ENCODE measurements around the gene UBXN2A.
"Not testable (repeated sequence)": the region's sequence is repeated elsewhere in the genome, so short reads cannot be mapped to it uniquely, and the experiment has no call there.

The UBXN2A gene

DNA sequence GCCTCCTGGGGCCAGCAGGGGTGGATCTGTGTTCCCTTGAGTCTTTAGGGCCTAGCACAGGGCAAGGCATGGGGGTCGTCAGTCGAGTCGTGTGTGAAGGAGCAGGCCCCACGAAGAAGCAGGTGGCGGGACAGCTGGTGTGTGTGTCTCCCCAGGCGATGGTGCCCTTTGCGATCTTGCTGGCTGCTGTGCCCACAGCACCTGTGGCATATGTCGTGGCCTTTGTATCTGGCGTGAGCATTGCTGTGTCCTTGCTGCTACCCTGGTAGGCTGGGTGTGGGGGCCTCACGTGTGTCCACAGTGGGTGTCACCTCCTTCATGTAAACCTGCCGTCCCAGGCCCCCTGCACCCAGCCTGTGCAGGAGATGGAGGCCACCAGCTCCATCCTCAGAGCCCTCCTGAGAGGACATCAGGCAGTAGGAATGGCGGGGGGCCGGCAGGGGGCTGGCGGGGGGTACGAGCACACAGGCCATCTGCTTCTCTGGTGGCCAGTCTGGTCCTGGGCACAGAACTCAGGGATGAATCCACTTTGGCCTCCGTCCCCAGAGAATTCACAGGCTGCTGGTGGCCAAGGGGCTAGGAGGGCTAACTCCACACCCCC is 82.8 kb downstream of the UBXN2A start:
- Histone ChIP-seq H3K9me3 (ENCODE audit: control insufficient read depth, low read length) (no peaks in the 10 kb centered on the region), H3K27ac (ENCODE audit: low read depth, low read length, severe bottlenecking) (no peak overlapping the region), H3K4me3 (ENCODE audit: extremely low read depth, insufficient read depth, low read length, poor library complexity, severe bottlenecking) (no peak overlapping the region), H3K36me3 (ENCODE audit: control insufficient read depth, insufficient read depth, low read length) (peaks cover 34% of the 10 kb centered on the region), H3K4me1 (ENCODE audit: control insufficient read depth, insufficient read depth, low read length, poor library complexity, severe bottlenecking) (peaks cover 1% of the 10 kb centered on the region)
- 82 to 90% methylated on average over 13 to 14 of the region's 16 CpGs for WGBS, 2 experiments (ENCODE audit: insufficient coverage in 2 of 2)

DNA sequence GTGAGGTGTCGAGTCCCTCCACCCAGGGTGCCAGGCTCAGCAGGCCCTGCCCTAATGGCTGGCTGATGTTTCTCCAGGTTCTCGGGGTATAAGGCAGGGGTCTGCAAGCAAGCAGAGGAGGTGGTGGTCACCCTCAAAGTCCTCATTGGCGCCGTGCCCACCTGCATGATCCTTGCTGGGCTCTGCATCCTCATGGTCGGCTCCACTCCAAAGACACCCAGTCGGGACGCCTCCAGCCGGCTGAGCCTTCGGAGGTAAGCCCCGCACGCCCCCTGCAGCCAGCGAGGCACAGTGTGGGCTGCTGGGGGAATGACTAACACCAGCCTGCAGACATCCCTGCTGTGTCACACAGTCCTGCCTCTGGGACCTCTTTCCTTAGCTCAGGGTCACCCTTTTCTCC is 83.8 kb downstream of the UBXN2A start:
- H3K36me3 ChIP-seq (ENCODE audit: control insufficient read depth, insufficient read depth, low read length): peaks cover 39% of the 10 kb centered on the region
- H3K4me1 ChIP-seq (ENCODE audit: control insufficient read depth, insufficient read depth, low read length, poor library complexity, severe bottlenecking): no peaks in the 10 kb centered on the region
- 87% methylated on average over 11 to 12 of the region's 12 CpGs for WGBS, 2 experiments (ENCODE audit: insufficient coverage in 2 of 2)
- H3K9me3 ChIP-seq (ENCODE audit: control insufficient read depth, low read length): no peaks in the 10 kb centered on the region
- no peak overlapping the region for H3K27ac ChIP-seq (ENCODE audit: low read depth, low read length, severe bottlenecking)
- no peak overlapping the region for H3K4me3 ChIP-seq (ENCODE audit: extremely low read depth, insufficient read depth, low read length, poor library complexity, severe bottlenecking)

DNA sequence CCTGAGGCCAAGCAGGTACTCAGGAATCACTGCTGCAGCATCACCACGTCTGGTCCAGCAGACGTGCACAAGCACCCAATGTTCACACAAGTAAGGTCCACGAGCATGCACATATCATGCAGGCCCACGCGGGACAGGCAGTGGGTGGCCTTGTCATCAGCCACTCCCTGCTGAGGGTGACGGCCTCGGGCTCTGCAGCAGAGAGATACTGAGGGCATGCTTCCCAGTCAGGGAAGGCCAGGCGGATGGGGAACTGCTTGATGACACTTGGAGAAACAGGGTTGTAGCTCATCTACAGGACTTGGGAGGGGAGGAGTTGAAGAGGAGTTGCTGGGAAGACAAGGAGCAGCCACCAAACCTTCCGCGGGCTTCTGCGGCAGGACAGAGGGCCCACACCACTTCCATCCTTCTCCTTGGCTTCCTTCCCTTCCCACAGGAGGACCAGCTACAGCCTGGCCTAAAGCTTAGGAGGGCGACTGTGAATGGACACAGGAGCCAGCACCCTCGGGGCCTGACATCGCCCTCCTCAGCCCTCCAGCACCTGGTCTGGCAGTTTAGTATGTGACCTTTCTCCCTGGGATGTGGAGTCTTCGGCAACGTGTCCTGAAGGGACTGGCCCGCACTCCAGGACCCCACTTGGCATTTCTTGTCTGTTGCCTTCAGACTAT is 84.9 kb downstream of the UBXN2A start:
- 93 to 97% methylated on average over 13 to 16 of the region's 17 CpGs for WGBS, 2 experiments (ENCODE audit: insufficient coverage in 2 of 2)
- no peaks in the 10 kb centered on the region for H3K9me3 ChIP-seq (ENCODE audit: control insufficient read depth, low read length)
- H3K36me3 ChIP-seq (ENCODE audit: control insufficient read depth, insufficient read depth, low read length): peaks cover 50% of the 10 kb centered on the region
- no peaks in the 10 kb centered on the region for H3K4me1 ChIP-seq (ENCODE audit: control insufficient read depth, insufficient read depth, low read length, poor library complexity, severe bottlenecking)
- H3K4me3 ChIP-seq (ENCODE audit: extremely low read depth, insufficient read depth, low read length, poor library complexity, severe bottlenecking): no peak overlapping the region
- no peak overlapping the region for H3K27ac ChIP-seq (ENCODE audit: low read depth, low read length, severe bottlenecking)

DNA sequence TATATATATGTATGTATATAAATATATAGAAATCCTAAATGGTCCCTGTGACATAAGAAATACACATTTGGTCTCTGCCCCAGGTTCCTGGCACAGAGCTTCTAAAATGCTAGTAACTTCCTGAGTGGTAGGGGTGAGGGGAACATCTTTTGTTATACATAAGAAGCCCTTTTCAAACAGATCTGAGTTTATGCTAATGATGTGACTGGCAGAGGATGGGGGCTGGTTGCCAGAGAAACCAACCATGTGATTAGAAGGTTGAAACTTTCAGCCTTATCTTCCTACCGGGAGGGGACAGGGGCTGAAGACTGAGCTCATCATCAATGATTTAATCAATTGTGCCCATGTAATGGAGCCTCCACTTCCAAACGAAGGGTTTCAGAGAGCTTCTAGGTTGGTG is 86.0 kb downstream of the UBXN2A start:
- Histone ChIP-seq H3K27ac (ENCODE audit: low read depth, low read length, severe bottlenecking) (no peak overlapping the region), H3K9me3 (ENCODE audit: control insufficient read depth, low read length) (no peaks in the 10 kb centered on the region), H3K4me3 (ENCODE audit: extremely low read depth, insufficient read depth, low read length, poor library complexity, severe bottlenecking) (no peak overlapping the region), H3K36me3 (ENCODE audit: control insufficient read depth, insufficient read depth, low read length) (peaks cover 59% of the 10 kb centered on the region), H3K4me1 (ENCODE audit: control insufficient read depth, insufficient read depth, low read length, poor library complexity, severe bottlenecking) (no peaks in the 10 kb centered on the region)
- WGBS, 2 experiments (ENCODE audit: insufficient coverage in 2 of 2): 26 to 60% methylated on average over 1 to 2 of the region's 2 CpGs

DNA sequence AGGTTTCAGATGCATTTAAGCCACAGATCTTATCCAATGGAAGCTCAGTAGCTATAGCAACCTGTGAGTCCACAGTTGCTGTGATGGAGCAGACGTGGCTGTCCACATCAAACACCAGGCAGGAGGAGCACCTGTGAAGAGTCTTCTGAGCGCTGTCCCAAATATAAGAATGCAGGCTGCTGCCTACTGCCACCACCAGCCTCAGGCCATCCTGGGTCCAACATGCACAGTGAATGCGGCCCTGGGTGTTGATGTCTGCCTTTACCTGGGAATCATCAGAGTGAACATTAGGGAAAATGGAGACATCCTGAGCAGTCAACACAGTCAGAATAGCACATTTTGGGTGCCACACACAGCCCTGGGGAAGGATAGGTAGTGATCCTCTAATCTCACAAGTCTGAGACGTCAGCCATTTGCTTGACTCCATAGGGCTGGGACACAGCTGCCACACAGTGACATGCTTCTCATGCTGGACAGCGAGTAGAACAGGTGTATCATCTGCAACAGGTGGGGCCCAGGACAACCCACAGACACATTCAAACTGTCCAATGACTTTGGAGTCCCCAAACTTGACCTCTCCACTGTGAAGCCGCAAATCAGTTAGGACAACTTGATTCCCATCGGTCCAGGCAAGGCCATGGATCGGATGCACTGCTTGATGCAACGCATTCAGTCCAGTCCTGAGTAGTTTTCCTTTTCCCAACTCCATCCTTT is 98.7 kb downstream of the UBXN2A start:
- H3K27ac ChIP-seq (ENCODE audit: low read depth, low read length, severe bottlenecking): no peak overlapping the region
- no peaks in the 10 kb centered on the region for H3K4me1 ChIP-seq (ENCODE audit: control insufficient read depth, insufficient read depth, low read length, poor library complexity, severe bottlenecking)
- no peaks in the 10 kb centered on the region for H3K9me3 ChIP-seq (ENCODE audit: control insufficient read depth, low read length)
- peaks cover 43% of the 10 kb centered on the region for H3K36me3 ChIP-seq (ENCODE audit: control insufficient read depth, insufficient read depth, low read length)
- WGBS, 2 experiments (ENCODE audit: insufficient coverage in 2 of 2): 95% methylated on average over 7 to 9 of the region's 9 CpGs
- H3K4me3 ChIP-seq (ENCODE audit: extremely low read depth, insufficient read depth, low read length, poor library complexity, severe bottlenecking): no peak overlapping the region

DNA sequence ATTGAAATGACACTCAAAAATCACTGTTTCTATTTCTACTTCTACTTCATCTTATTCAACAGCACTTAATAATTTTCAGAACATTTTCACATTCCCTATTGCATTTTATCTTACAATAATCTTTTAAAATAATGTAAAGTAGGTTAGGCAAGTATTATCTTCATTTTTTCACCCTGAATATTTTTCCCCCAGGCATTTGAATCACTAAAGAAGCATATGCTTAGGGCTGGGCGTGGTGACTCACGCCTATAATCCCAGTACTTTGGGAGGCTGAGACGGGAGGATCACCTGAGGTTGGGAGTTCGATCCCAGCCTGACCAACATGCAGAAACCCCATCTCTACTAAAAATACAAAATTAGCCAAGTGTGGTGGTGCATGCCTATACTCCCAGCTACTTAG is 100.2 kb downstream of the UBXN2A start:
- no peak overlapping the region for H3K4me3 ChIP-seq (ENCODE audit: extremely low read depth, insufficient read depth, low read length, poor library complexity, severe bottlenecking)
- peaks cover 35% of the 10 kb centered on the region for H3K36me3 ChIP-seq (ENCODE audit: control insufficient read depth, insufficient read depth, low read length)
- no peak overlapping the region for H3K27ac ChIP-seq (ENCODE audit: low read depth, low read length, severe bottlenecking)
- 100% methylated on average over 4 of the region's 4 CpGs; no CpG with 5 or more reads in 1 of the 2 experiments for WGBS, 2 experiments (ENCODE audit: insufficient coverage in 2 of 2)
- H3K4me1 ChIP-seq (ENCODE audit: control insufficient read depth, insufficient read depth, low read length, poor library complexity, severe bottlenecking): no peaks in the 10 kb centered on the region
- no peaks in the 10 kb centered on the region for H3K9me3 ChIP-seq (ENCODE audit: control insufficient read depth, low read length)

DNA sequence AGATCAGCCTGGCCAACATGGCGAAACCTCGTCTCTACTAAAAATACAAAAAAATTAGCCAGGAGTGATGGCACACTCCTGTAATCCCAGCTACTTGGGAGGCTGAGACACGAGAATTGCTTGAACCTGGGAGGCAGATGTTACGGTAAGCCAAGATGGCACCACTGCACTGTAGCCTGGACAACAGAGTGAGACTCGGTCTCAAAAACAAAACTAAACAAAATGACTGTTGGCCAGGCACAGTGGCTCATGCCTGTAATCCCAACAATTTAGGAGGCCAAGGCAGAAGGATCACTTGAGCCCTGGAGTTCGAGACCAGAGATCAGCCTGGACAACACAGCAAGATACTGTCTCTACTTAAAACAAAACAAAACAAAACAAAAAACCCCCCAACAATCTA is 102.9 kb downstream of the UBXN2A start:
- WGBS, 2 experiments (ENCODE audit: insufficient coverage in 2 of 2): 90 to 99% methylated on average over 6 of the region's 6 CpGs
- H3K9me3 ChIP-seq (ENCODE audit: control insufficient read depth, low read length); H3K4me3 ChIP-seq (ENCODE audit: extremely low read depth, insufficient read depth, low read length, poor library complexity, severe bottlenecking); H3K27ac ChIP-seq (ENCODE audit: low read depth, low read length, severe bottlenecking); H3K4me1 ChIP-seq (ENCODE audit: control insufficient read depth, insufficient read depth, low read length, poor library complexity, severe bottlenecking): not testable (repeated sequence)
- peaks cover 16% of the 10 kb centered on the region for H3K36me3 ChIP-seq (ENCODE audit: control insufficient read depth, insufficient read depth, low read length)

DNA sequence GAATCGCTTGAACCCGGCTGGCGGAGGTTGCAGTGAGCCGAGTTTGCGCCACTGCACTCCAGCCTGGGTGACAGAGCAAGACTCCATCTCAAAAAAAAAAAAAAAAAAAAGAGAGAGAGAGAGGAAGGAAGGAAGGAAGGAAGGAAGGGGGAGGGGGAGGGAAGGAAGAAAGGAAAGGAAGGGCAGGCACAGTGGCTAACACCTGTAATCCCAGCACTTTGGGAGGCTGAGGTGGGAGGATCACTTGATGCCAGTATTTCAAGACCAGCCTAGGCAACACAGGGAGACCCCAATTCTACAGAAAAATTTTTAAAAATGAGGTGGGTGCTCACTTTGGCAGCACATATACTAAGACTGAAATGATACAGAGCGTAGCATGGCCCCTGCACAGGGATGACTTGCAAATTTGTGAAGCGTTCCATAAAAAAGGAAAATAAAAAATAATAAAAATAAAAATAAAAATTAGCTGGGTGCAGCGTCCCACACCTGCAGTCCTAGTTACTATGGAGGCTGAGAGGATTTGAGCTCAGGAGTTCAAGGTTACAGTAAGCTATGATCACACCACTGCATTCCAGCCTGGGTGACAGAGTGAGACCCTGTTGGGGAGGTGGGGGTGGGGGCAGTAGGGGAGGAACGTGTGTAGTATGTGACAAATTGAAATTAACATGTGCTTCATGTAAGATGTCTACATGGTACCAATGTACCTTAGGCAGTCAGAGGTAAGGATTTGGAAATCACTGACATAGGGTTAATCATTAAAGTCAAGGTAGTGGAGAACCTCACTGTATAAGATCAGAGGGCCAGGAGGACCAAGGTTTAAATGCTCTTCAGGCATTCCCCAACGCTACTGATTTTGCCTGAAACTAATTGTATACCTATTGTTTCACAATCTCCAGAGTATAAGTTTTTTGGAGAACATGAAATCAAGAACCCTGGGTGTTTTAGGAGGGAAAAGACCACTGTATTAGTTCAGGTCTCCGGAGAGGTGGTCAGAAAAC is 105.5 kb downstream of the UBXN2A start:
- Histone ChIP-seq H3K36me3 (ENCODE audit: control insufficient read depth, insufficient read depth, low read length) (no peaks in the 10 kb centered on the region), H3K9me3 (ENCODE audit: control insufficient read depth, low read length) (no peaks in the 10 kb centered on the region), H3K27ac (ENCODE audit: low read depth, low read length, severe bottlenecking) (no peak overlapping the region), H3K4me3 (ENCODE audit: extremely low read depth, insufficient read depth, low read length, poor library complexity, severe bottlenecking) (peak overlapping the region; percentile 74), H3K4me1 (ENCODE audit: control insufficient read depth, insufficient read depth, low read length, poor library complexity, severe bottlenecking) (peaks cover 9% of the 10 kb centered on the region)
- WGBS, 2 experiments (ENCODE audit: insufficient coverage in 2 of 2): 58 to 75% methylated on average over 2 of the region's 11 CpGs

DNA sequence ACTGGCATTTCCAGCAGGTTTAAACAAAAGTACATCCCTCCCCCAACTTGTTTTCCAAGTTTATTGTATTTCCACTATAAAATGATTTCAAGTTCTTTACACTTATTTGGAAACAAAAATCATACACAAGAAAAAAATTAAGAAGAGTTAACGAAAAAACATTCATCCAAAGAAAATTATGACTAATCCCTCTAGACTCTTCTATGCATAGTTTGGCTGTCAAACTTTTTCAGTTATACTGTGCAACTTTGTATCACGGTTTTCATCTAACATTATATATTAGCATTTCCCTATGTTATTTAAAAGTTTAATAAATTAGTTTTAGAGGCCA is 106.3 kb downstream of the UBXN2A start:
- no peaks in the 10 kb centered on the region for H3K9me3 ChIP-seq (ENCODE audit: control insufficient read depth, low read length)
- peak overlapping the region; percentile 68 for H3K27ac ChIP-seq (ENCODE audit: low read depth, low read length, severe bottlenecking)
- 0% methylated on average over 1 of the region's 2 CpGs; no CpG with 5 or more reads in 1 of the 2 experiments for WGBS, 2 experiments (ENCODE audit: insufficient coverage in 2 of 2)
- H3K4me1 ChIP-seq (ENCODE audit: control insufficient read depth, insufficient read depth, low read length, poor library complexity, severe bottlenecking): peaks cover 9% of the 10 kb centered on the region
- H3K36me3 ChIP-seq (ENCODE audit: control insufficient read depth, insufficient read depth, low read length): no peaks in the 10 kb centered on the region
- H3K4me3 ChIP-seq (ENCODE audit: extremely low read depth, insufficient read depth, low read length, poor library complexity, severe bottlenecking): peak overlapping the region; percentile 74

DNA sequence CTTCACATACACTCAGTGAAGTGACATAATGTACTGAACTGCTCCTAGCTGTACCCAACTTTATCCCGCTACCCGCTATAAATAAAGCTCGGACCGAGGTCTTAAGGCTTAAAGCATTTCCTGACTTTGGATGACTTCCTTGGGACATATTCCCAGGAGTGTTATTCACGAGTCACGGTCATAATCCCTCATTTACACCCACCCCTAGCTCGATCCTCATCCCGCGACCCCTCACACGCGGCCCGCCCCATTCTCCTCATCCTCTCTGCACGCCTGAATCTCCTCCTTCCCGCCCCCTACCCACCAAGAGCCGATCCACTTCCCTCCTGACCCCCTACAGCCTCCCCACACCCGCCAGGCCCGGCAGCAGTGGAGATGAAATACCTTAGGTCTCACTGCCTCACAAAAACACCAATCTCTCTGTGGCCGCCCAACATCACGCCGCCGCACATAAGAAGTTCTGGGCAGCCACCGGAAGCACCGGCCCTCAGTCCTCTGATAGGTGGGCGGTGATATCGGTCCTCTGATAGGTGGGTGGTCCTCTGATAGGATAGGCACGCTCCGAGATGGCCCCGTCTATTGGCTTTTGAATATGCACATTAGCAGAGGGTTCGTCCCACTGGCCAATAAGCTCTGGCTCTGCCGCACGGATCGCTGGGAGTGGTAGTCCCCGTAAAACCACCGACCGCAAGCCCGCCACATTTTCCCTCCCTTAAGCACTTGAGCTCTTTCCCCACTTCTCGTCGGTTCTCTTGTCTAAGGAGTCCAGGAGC is 106.9 kb downstream of the UBXN2A start, which contains the start of gene WDCP:
TSS of gene WDCP (minus strand) at position 462 of the 773 bp plus-strand sequence. CDS start 7,897 bp downstream, outside the sequence.
- 0 to 1% methylated on average over 28 to 30 of the region's 38 CpGs for WGBS, 2 experiments (ENCODE audit: insufficient coverage in 2 of 2)
- H3K4me3 ChIP-seq (ENCODE audit: extremely low read depth, insufficient read depth, low read length, poor library complexity, severe bottlenecking): peak within 1 kb of the TSS; percentile 74
- H3K9me3 ChIP-seq (ENCODE audit: control insufficient read depth, low read length): no peaks in the 10 kb centered on the region
- H3K36me3 ChIP-seq (ENCODE audit: control insufficient read depth, insufficient read depth, low read length): no peaks in the 10 kb centered on the region
- H3K27ac ChIP-seq (ENCODE audit: low read depth, low read length, severe bottlenecking): peak within 1 kb of the TSS; percentile 68
- peaks cover 9% of the 10 kb centered on the region for H3K4me1 ChIP-seq (ENCODE audit: control insufficient read depth, insufficient read depth, low read length, poor library complexity, severe bottlenecking)
